ENCODE measurements around the gene NME4. TPM values are rescaled to one million over a fixed set of nuclear protein-coding genes. Genes with fewer than 3 reads are reported as not detected.

Gene NME4
- total RNA-seq, 1 experiment from 2014 or later: 68.2 TPM

GRCh38 chr16:397736-398332 lies 835 bp downstream of the NME4 start:
- ChIA-PET POLR2A (no interaction called here), CTCF (no interaction called here), RAD21 (ENCODE audit: low non-redundant PET in 1 of 2, low total read pairs in 2 of 2, uncharacterized antibody in 2 of 2, unreplicated experiment in 2 of 2) (no interaction called here)
- H4K20me1 ChIP-seq (ENCODE audit: insufficient read depth): no peaks in the 10 kb centered on the region
- intact Hi-C loops (cut with micrococcal nuclease): loop anchor here (10.0 kb wide), 1 partner anchor 97 kb away; no protein-coding TSS in a partner anchor
- ATAC-seq (peak; percentile 46), DNase-seq (ENCODE audit: low read depth, low spot score) (peak; percentile 28)
- peak overlapping the region; percentile 12; the same call in 1 of the 2 replicates for H3K4me2 ChIP-seq (ENCODE audit: low read length)
- TF ChIP-seq ELF1 (IDR thresholded peaks at IDR 0.05; ENCODE audit: borderline replicate concordance, low read depth): no peak
- no peak for TF ChIP-seq RAD21 (IDR thresholded peaks at IDR 0.05; ENCODE audit: low read depth)
- TF ChIP-seq REST (IDR thresholded peaks at IDR 0.05; ENCODE audit: low read depth): no peak
- peak in 2 of 3 experiments; percentile 33 to 35; a peak in 4 of 6 replicates for TF ChIP-seq CTCF (IDR thresholded peaks at IDR 0.05 in 2 of 3, conservative IDR thresholded peaks at IDR 0.05 in 1 of 3; ENCODE audit: borderline replicate concordance in 1 of 3, insufficient read depth in 1 of 3, low read depth in 2 of 3, low read length in 2 of 3)
- TF ChIP-seq ZFX (IDR thresholded peaks at IDR 0.05): no peak
- peak overlapping the region; percentile 58 for H3K27ac ChIP-seq (ENCODE audit: low read depth, low read length)
- no peak overlapping the region for H3K4me3 ChIP-seq (replicated peaks in 1 of 2; ENCODE audit: low read depth in 1 of 2, low read length in 2 of 2)
- H3K27me3 ChIP-seq (ENCODE audit: insufficient read depth, low read length): no peaks in the 10 kb centered on the region
- H2AFZ ChIP-seq (ENCODE audit: low read depth, low read length, poor library complexity, severe bottlenecking): no peak overlapping the region
- H3K9me2 ChIP-seq (ENCODE audit: insufficient read depth): no peaks in the 10 kb centered on the region
- no peaks in the 10 kb centered on the region for H3K36me3 ChIP-seq (ENCODE audit: control insufficient read depth in 1 of 2, insufficient read depth in 2 of 2, low read length in 2 of 2)
- peaks cover 3 to 22% of the 10 kb centered on the region in 2 experiments; a peak in 2 of 4 replicates for H3K4me1 ChIP-seq (ENCODE audit: control insufficient read depth in 1 of 2, insufficient read depth in 2 of 2, low read length in 2 of 2)
- no peaks in the 10 kb centered on the region for H3K79me2 ChIP-seq (ENCODE audit: insufficient read depth, low read length)
- H3K9me3 ChIP-seq (ENCODE audit: control insufficient read depth in 1 of 2, insufficient read depth in 1 of 2, low read depth in 1 of 2, low read length in 2 of 2): no peaks in the 10 kb centered on the region
- H3K9ac ChIP-seq (ENCODE audit: low read length): no peak overlapping the region
- no TSS peak for BruUV-seq (replicated peaks)

Measured in HCT116 (cell line).